MM.1S (cell line): Measurements from ENCODE around the gene LEPROT.

Experiments used
- CTCF ChIP-seq: fragments of 300-600 bp; sonication (generic); IDR thresholded peaks from 2 replicates; pipeline ENCODE4 v1.5.1; 2016; ENCODE audit warnings: antibody characterized with exemption, low read length, mixed read lengths
- EZH2 ChIP-seq: fragments of 300-600 bp; sonication (generic); optimal IDR thresholded peaks from 2 replicates; pipeline ENCODE3; 2017; ENCODE audit warnings: low read depth, mild to moderate bottlenecking, antibody characterized with exemption, low read length, mixed read lengths
- EZH2phosphoT487 ChIP-seq: fragments of 300-600 bp; sonication (generic); IDR thresholded peaks from 2 replicates; pipeline ENCODE4 v1.6.1; 2018; ENCODE audit warnings: antibody characterized with exemption, low read length

GRCh38 chr1:65372557-65372956 is 47.9 kb upstream of the LEPROT start:
- TF ChIP-seq CTCF, result no peak
- TF ChIP-seq EZH2phosphoT487, result no peak
- TF ChIP-seq EZH2, result no peak
